ENCODE data around the gene SLC9A7.

DNA sequence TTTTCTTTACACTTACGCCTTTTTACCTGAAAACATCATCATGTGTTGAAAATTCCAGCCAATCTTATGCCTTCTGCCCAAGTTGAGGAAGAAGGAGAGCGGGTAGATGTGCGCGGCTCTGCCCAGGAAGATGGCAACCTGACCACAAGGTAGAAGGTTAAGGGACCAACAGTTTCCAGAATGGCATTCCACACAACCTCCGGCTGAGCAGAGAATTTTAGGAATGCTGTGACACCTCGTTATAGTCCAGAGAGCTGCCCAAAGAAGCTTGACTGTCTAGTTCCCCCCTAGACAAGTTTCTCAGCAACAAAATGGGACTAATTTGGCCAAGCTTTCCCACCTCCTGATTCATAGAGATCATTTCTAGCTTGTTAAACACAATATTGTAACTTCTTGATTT, 110.3 kb downstream of the SLC9A7 start:
- TF ChIP-seq POLR2AphosphoS5 (IDR thresholded peaks at IDR 0.05; ENCODE audit: low read depth, low read length): no peak
- no peak for TF ChIP-seq POLR2A (IDR thresholded peaks at IDR 0.05; ENCODE audit: low read depth, low read length)
